ENCODE results near the gene LRRFIP2. TPM values are rescaled to one million over a fixed set of nuclear protein-coding genes. Genes with fewer than 3 reads are reported as not detected.

LRRFIP2 gene
- total and polyA plus RNA-seq, 2 donors from 2014 or later = 26.1 to 61.4 TPM

GRCh38 chr3:37029111-37029510 is 145.3 kb downstream of the LRRFIP2 start:
- DNase-seq (no peak), FAIRE-seq (no peak)
- Histone ChIP-seq H3K9ac (ENCODE audit: low read length in 3 of 3) (no peak overlapping the region), H3K36me3 (ENCODE audit: control insufficient read depth in 2 of 3, insufficient read depth in 3 of 3, low read length in 3 of 3) (peaks cover 0 to 27% (median 16%) of the 10 kb centered on the region in 3 donors), H3K4me1 (ENCODE audit: control insufficient read depth in 2 of 3, insufficient read depth in 2 of 3, low read depth in 1 of 3, low read length in 3 of 3) (no peaks in the 10 kb centered on the region), H3K4me3 (ENCODE audit: low read length in 3 of 3) (no peak overlapping the region), H3K27ac (ENCODE audit: low read depth in 2 of 2, low read length in 2 of 2) (no peak overlapping the region), H3K27me3 (ENCODE audit: control insufficient read depth, insufficient read depth, low read length) (no peaks in the 10 kb centered on the region), H3K9me3 (ENCODE audit: control insufficient read depth in 2 of 3, insufficient read depth in 1 of 3, low read length in 3 of 3) (no peaks in the 10 kb centered on the region)
- intact Hi-C loops (cut with DNase I) = no loop called here
- no peak for TF ChIP-seq CTCF (IDR thresholded peaks at IDR 0.05; ENCODE audit: borderline replicate concordance, extremely low read depth, insufficient read depth)

- H3K9me3 ChIP-seq (ENCODE audit: control insufficient read depth in 2 of 3, insufficient read depth in 1 of 3, low read length in 3 of 3) = no peaks in the 10 kb centered on the region
- FAIRE-seq (no peak), DNase-seq (peak in 2 of 5 donors; percentile 7 to 31)
- no peaks in the 10 kb centered on the region for H3K27me3 ChIP-seq (ENCODE audit: control insufficient read depth, insufficient read depth, low read length)
- peaks cover 0 to 27% (median 16%) of the 10 kb centered on the region in 3 donors for H3K36me3 ChIP-seq (ENCODE audit: control insufficient read depth in 2 of 3, insufficient read depth in 3 of 3, low read length in 3 of 3)
- intact Hi-C loops (cut with DNase I) = no loop called here
- H3K4me1 ChIP-seq (ENCODE audit: control insufficient read depth in 2 of 3, insufficient read depth in 2 of 3, low read depth in 1 of 3, low read length in 3 of 3) = no peaks in the 10 kb centered on the region
- no peak overlapping the region for H3K9ac ChIP-seq (ENCODE audit: low read length in 3 of 3)
- no peak overlapping the region for H3K27ac ChIP-seq (ENCODE audit: low read depth in 2 of 2, low read length in 2 of 2)
- no peak overlapping the region for H3K4me3 ChIP-seq (ENCODE audit: low read length in 3 of 3)
- no peak for TF ChIP-seq CTCF (IDR thresholded peaks at IDR 0.05; ENCODE audit: borderline replicate concordance, extremely low read depth, insufficient read depth)
Measured at GRCh38 chr3:37028329-37028728, 146.1 kb downstream of the LRRFIP2 start.

GRCh38 chr3:37026851-37027250 is 147.5 kb downstream of the LRRFIP2 start:
- intact Hi-C loops (cut with DNase I) = no loop called here

More at GRCh38 chr3:37026851-37027250, 147.5 kb downstream of the LRRFIP2 start:
- peaks cover 0 to 39% (median 12%) of the 10 kb centered on the region in 3 donors for H3K36me3 ChIP-seq (ENCODE audit: control insufficient read depth in 2 of 3, insufficient read depth in 3 of 3, low read length in 3 of 3)
- no peak for FAIRE-seq
- H3K9me3 ChIP-seq (ENCODE audit: control insufficient read depth in 2 of 3, insufficient read depth in 1 of 3, low read length in 3 of 3) = no peaks in the 10 kb centered on the region
- no peak for DNase-seq
- H3K27me3 ChIP-seq (ENCODE audit: control insufficient read depth, insufficient read depth, low read length) = no peaks in the 10 kb centered on the region
- no peak for TF ChIP-seq CTCF (IDR thresholded peaks at IDR 0.05; ENCODE audit: borderline replicate concordance, extremely low read depth, insufficient read depth)
- H3K27ac ChIP-seq (ENCODE audit: low read depth in 2 of 2, low read length in 2 of 2) = no peak overlapping the region
- H3K4me1 ChIP-seq (ENCODE audit: control insufficient read depth in 2 of 3, insufficient read depth in 2 of 3, low read depth in 1 of 3, low read length in 3 of 3) = no peaks in the 10 kb centered on the region
- H3K9ac ChIP-seq (ENCODE audit: low read length in 3 of 3) = no peak overlapping the region
- H3K4me3 ChIP-seq (ENCODE audit: low read length in 3 of 3) = no peak overlapping the region
